Endothelial cell of umbilical vein (primary cell): ENCODE results near the gene NDUFS8. TPM values are rescaled to one million over a fixed set of nuclear protein-coding genes. Genes with fewer than 3 reads are reported as not detected.

Experiments
- BruUV-seq: library from RNA; stranded (reverse); fragments of 400-500 nt; replicated peaks from 2 replicates; lab custom pipeline; 2021; lab: Mats Ljungman, UMichigan
- CTCF ChIA-PET: fragments of 300-600, 350-600 bp; sonication (Branson Sonifier 250); formaldehyde crosslinking; loops from one replicate; lab custom pipeline; 2021; ENCODE audit warnings: antibody characterized with exemption, inconsistent platforms; lab: Charles Lee
- POLR2A ChIA-PET: fragments of 300-600, 350-600 bp; sonication (Branson Sonifier 250); formaldehyde crosslinking; loops from one replicate; lab custom pipeline; 2021; ENCODE audit warnings: antibody characterized with exemption, inconsistent platforms; lab: Charles Lee
- DNase-seq: peaks from one replicate; pipeline ENCODE4 v3.0.0-alpha.2; 2011; ENCODE audit warnings: low read depth, low spot score
- FAIRE-seq: peaks from 2 replicates; lab custom pipeline; 2011; peaks lifted over from hg19 to GRCh38; lab: Jason Lieb, UNC
- H2AFZ ChIP-seq: 2 replicates; pipeline ENCODE4 v1.6.0; 2012; ENCODE audit warnings: low read depth, low read length, control low read depth, inconsistent platforms
- H3K27ac ChIP-seq: 2 replicates; pipeline ENCODE4 v1.5.1; 2011; ENCODE audit warnings: low read depth, mild to moderate bottlenecking, control low read depth, low read length, moderate library complexity; ENCODE audit not compliant: insufficient read depth
- H3K27me3 ChIP-seq, 2 experiments: 2 replicates each; pipeline versions ENCODE4 v1.6.0 to v1.6.1; 2011; ENCODE audit warnings: low read length in 2 of 2, mixed read lengths in 1 of 2; ENCODE audit not compliant: control insufficient read depth in 2 of 2, insufficient read depth in 2 of 2
- H3K36me3 ChIP-seq, 2 experiments: 2 replicates in 1 of 2; 3 replicates in 1 of 2; pipeline ENCODE4 v1.5.1; 2011; ENCODE audit warnings: low read length in 2 of 2, mild to moderate bottlenecking in 1 of 2, moderate library complexity in 1 of 2; ENCODE audit not compliant: control insufficient read depth in 2 of 2, insufficient read depth in 2 of 2; ENCODE audit errors: extremely low read depth in 1 of 2
- H3K4me1 ChIP-seq: 3 replicates; pipeline ENCODE4 v1.5.1; 2011; ENCODE audit warnings: mild to moderate bottlenecking, low read length; ENCODE audit not compliant: control insufficient read depth, insufficient read depth; ENCODE audit errors: extremely low read depth
- H3K4me2 ChIP-seq: 2 replicates; pipeline ENCODE4 v1.6.1; 2011; ENCODE audit warnings: low read length, control low read depth, mixed read lengths; ENCODE audit not compliant: insufficient read depth
- H3K4me3 ChIP-seq, 3 experiments: fragments of 200-600 bp in 1 of 3; sonication (generic), shearing (Covaris generic) in 1 of 3; replicated peaks in 1 of 3; 2 replicates each; pipeline ENCODE4 v1.5.1; 2011 to 2016; ENCODE audit warnings: control low read depth in 3 of 3, low read length in 3 of 3, mild to moderate bottlenecking in 2 of 3, inconsistent platforms in 1 of 3, low read depth in 1 of 3, moderate library complexity in 1 of 3; ENCODE audit not compliant: insufficient read depth in 1 of 3
- H3K79me2 ChIP-seq: 2 replicates; pipeline ENCODE4 v1.6.0; 2012; ENCODE audit warnings: low read length, inconsistent platforms; ENCODE audit not compliant: control insufficient read depth, insufficient read depth
- H3K9ac ChIP-seq: replicated peaks from 2 replicates; pipeline ENCODE3; 2011; ENCODE audit warnings: low read length, control low read depth; ENCODE audit not compliant: insufficient read depth; ENCODE audit errors: extremely low read depth
- H3K9me1 ChIP-seq: replicated peaks from 3 replicates; pipeline ENCODE4 v1.6.0; 2011; ENCODE audit warnings: mild to moderate bottlenecking, low read length; ENCODE audit not compliant: control insufficient read depth, insufficient read depth; ENCODE audit errors: extremely low read depth
- H3K9me3 ChIP-seq: replicated peaks from 2 replicates; pipeline ENCODE4 v1.5.1; 2012; ENCODE audit warnings: low read length, inconsistent platforms; ENCODE audit not compliant: control insufficient read depth, insufficient read depth
- H4K20me1 ChIP-seq: replicated peaks from 2 replicates; pipeline ENCODE3; 2011; ENCODE audit warnings: mild to moderate bottlenecking, low read length; ENCODE audit not compliant: control insufficient read depth, insufficient read depth; ENCODE audit errors: extremely low read depth
- CTCF ChIP-seq, 2 donors: IDR thresholded peaks; 1 replicate in 1 of 2; 2 replicates in 1 of 2; pipeline ENCODE4 v1.5.1; 2011; ENCODE audit warnings: low read length in 2 of 2, mild to moderate bottlenecking in 2 of 2, moderate library complexity in 2 of 2, control low read depth in 1 of 2, inconsistent platforms in 1 of 2, low read depth in 1 of 2; ENCODE audit not compliant: insufficient read depth in 1 of 2; ENCODE audit errors: extremely low read depth in 1 of 2
- EZH2 ChIP-seq: IDR thresholded peaks from 2 replicates; pipeline ENCODE4 v1.6.1; 2012; ENCODE audit warnings: borderline replicate concordance, low read depth, mild to moderate bottlenecking, moderate library complexity, low read length, inconsistent platforms; ENCODE audit not compliant: severe bottlenecking
- FOS ChIP-seq: IDR thresholded peaks from 2 replicates; pipeline ENCODE4 v1.6.1; 2011; ENCODE audit warnings: mild to moderate bottlenecking, low read length, moderate library complexity, borderline replicate concordance; ENCODE audit not compliant: insufficient read depth
- GATA2 ChIP-seq: IDR thresholded peaks from 2 replicates; pipeline ENCODE4 v1.7.0; 2011; ENCODE audit warnings: low read depth, mild to moderate bottlenecking, moderate library complexity, mixed read lengths, low read length; ENCODE audit not compliant: insufficient read length, insufficient read depth
- JUN ChIP-seq: IDR thresholded peaks from 2 replicates; pipeline ENCODE4 v1.6.1; 2011; ENCODE audit warnings: borderline replicate concordance, low read depth; ENCODE audit not compliant: insufficient read length, insufficient read depth
- MAX ChIP-seq: IDR thresholded peaks from 2 replicates; pipeline ENCODE4 v1.6.1; 2011; ENCODE audit not compliant: insufficient read depth, insufficient read length
- MYC ChIP-seq: IDR thresholded peaks from one replicate; pipeline ENCODE4 v1.6.1; 2011; ENCODE audit warnings: mild to moderate bottlenecking, low read depth, low read length
- POLR2A ChIP-seq: IDR thresholded peaks from 2 replicates; pipeline ENCODE4 v1.6.1; 2012; ENCODE audit warnings: low read depth, mild to moderate bottlenecking, control low read depth, low read length
- POLR2AphosphoS5 ChIP-seq: IDR thresholded peaks from 2 replicates; pipeline ENCODE4 v1.6.1; 2012; ENCODE audit warnings: low read depth, mild to moderate bottlenecking, control low read depth, low read length, moderate library complexity; ENCODE audit not compliant: insufficient read depth
- dilution Hi-C: fragments of 300-500 bp; cut with MboI; formaldehyde crosslinking; loops from one replicate; pipeline ENCODE4 v1.15.0; 2019; ENCODE audit warnings: low sequenced_read_pairs; ENCODE audit not compliant: extremely low pct_ligation_motif_present
- intact Hi-C: fragments of 100-400 bp; cut with micrococcal nuclease; formaldehyde crosslinking; loops from one replicate; pipeline ENCODE4 v1.10.0; 2022
- polyA plus RNA-seq, 4 experiments: library from polyadenylated mRNA; depleted of rRNA in 3 of 4; stranded (reverse) in 3 of 4; unstranded in 1 of 4; fragments of >200 nt; gene quantifications; 2 replicates each; pipeline versions ENCODE4 v1.2.1 to v1.2.3, GENCODE V29; 2011 to 2012; ENCODE audit warnings: missing spikeins in 1 of 4
- total RNA-seq: library from RNA; stranded (reverse); gene quantifications from 2 replicates; pipeline ENCODE4 v1.2.3, GENCODE V29; 2021

NDUFS8 gene
- total and polyA plus RNA-seq, 2 donors (not counting 3 experiments of a cell fraction or from before 2014, with no cell fraction given), result 166 to 170 TPM

- BruUV-seq, result no TSS peak
- CTCF ChIA-PET, result no interaction called here
- H3K27me3 ChIP-seq, result no peaks in the 10 kb centered on the region
- H2AFZ ChIP-seq, result no peak overlapping the region
- H3K36me3 ChIP-seq, result peaks cover 4 to 28% of the 10 kb centered on the region in 2 experiments
- no peak for TF ChIP-seq POLR2A
- no peak for TF ChIP-seq CTCF (IDR thresholded peaks at IDR 0.05; ENCODE audit: extremely low read depth in 1 of 2, insufficient read depth in 1 of 2, low read depth in 1 of 2, low read length in 2 of 2)
- TF ChIP-seq MAX, result no peak
- TF ChIP-seq EZH2, result no peak
- TF ChIP-seq GATA2, result no peak
- no peak for TF ChIP-seq MYC
- TF ChIP-seq FOS, result no peak
- TF ChIP-seq JUN, result no peak
- TF ChIP-seq POLR2AphosphoS5, result no peak
- POLR2A ChIA-PET, result no interaction called here
- no peaks in the 10 kb centered on the region for H3K9me1 ChIP-seq
- H3K9ac ChIP-seq, result no peak overlapping the region
- no peaks in the 10 kb centered on the region for H3K79me2 ChIP-seq
- no peak overlapping the region for H3K4me3 ChIP-seq
- FAIRE-seq (no peak), DNase-seq (no peak)
- no peak overlapping the region for H3K4me2 ChIP-seq
- dilution Hi-C loops, result no loop called here
- no peak overlapping the region for H3K27ac ChIP-seq
- no peaks in the 10 kb centered on the region for H3K9me3 ChIP-seq
- intact Hi-C loops, result no loop called here
- no peaks in the 10 kb centered on the region for H3K4me1 ChIP-seq
- no peaks in the 10 kb centered on the region for H4K20me1 ChIP-seq
These were observed 23.7 kb downstream of the NDUFS8 start for GRCh38 chr11:68053981-68054812.
